Gastroesophageal sphincter (tissue), 4 donors: ENCODE data around the gene ERI2. TPM values are rescaled to one million over a fixed set of nuclear protein-coding genes. Genes with fewer than 3 reads are reported as not detected.

Source experiments
- ATAC-seq: fragments of 150-250 bp; one replicate; pipeline ENCODE4 v1.9.1; 2016; ENCODE audit warnings: mild to moderate bottlenecking, moderate library complexity
- H3K27ac ChIP-seq, 4 donors: fragments of 200-600 bp; sonication (generic) in 3 of 4; 1 replicate in 3 of 4; 2 replicates in 1 of 4; pipeline ENCODE4 v1.5.1; 2016 to 2019
- H3K27me3 ChIP-seq: fragments of 200-600 bp; sonication (generic); one replicate; pipeline ENCODE4 v1.5.1; 2019
- H3K36me3 ChIP-seq, 2 donors: fragments of 200-600 bp; sonication (generic); one replicate each; pipeline ENCODE4 v1.5.1; 2019; ENCODE audit warnings: control low read depth in 1 of 2
- H3K4me1 ChIP-seq, 3 donors: fragments of 200-600 bp; sonication (generic); 1 replicate in 2 of 3; 2 replicates in 1 of 3; pipeline ENCODE4 v1.5.1; 2016 to 2019; ENCODE audit warnings: control low read depth in 2 of 3
- H3K4me3 ChIP-seq, 2 donors: fragments of 200-600 bp; sonication (generic); one replicate each; pipeline ENCODE4 v1.5.1; 2019; ENCODE audit warnings: mild to moderate bottlenecking in 1 of 2, moderate library complexity in 1 of 2
- H3K9me3 ChIP-seq, 3 donors: fragments of 200-600 bp; sonication (generic); one replicate each; pipeline ENCODE4 v1.5.1; 2017 to 2019; ENCODE audit warnings: control low read depth in 2 of 3
- EP300 ChIP-seq: sonication (generic); formaldehyde crosslinking; IDR thresholded peaks from one replicate; pipeline ENCODE4 v1.6.1; 2017; ENCODE audit warnings: antibody characterized with exemption, mild to moderate bottlenecking
- POLR2A ChIP-seq, 2 donors: fragments of 450-650 bp; IDR thresholded peaks; one replicate each; pipeline ENCODE4 v1.6.1; 2017; ENCODE audit warnings: antibody characterized with exemption in 2 of 2, mild to moderate bottlenecking in 2 of 2, moderate library complexity in 1 of 2
- POLR2AphosphoS5 ChIP-seq: sonication (generic); formaldehyde crosslinking; IDR thresholded peaks from one replicate; pipeline ENCODE4 v1.6.1; 2017; ENCODE audit warnings: antibody characterized with exemption
- WGBS, 2 donors: methylation state at CpG; one replicate each; pipeline ENCODE4 v1.1.5; 2018; ENCODE audit warnings: low coverage in 1 of 2; 5-methylcytosine and 5-hydroxymethylcytosine counted together
- total RNA-seq, 4 donors: library from RNA; depleted of rRNA; stranded (reverse); fragments of >200 nt; gene quantifications; one replicate each; pipeline ENCODE4 v1.1.0, GENCODE V29; 2016
- TF ChIP-seq, protein P1 (sequence below), 4 experiments: fragments of 200-600 bp in 2 of 4; fragments of 450-650 bp in 2 of 4; sonication (generic) in 1 of 4; IDR thresholded peaks; one replicate each; pipeline ENCODE4 v1.5.1; 2017 to 2019; ENCODE audit warnings: antibody characterized with exemption in 4 of 4, mild to moderate bottlenecking in 2 of 4, moderate library complexity in 2 of 4

The ERI2 gene
- total RNA-seq, 4 donors from 2014 or later = 7.7 to 21.8 (median 12.2) TPM

GRCh38 chr16:20798364-20798763 is 7.9 kb downstream of the ERI2 start:
- Histone ChIP-seq H3K27me3 (no peaks in the 10 kb centered on the region), H3K4me3 (no peak overlapping the region), H3K36me3 (peaks cover 5 to 41% of the 10 kb centered on the region in 2 donors), H3K27ac (no peak overlapping the region), H3K9me3 (no peaks in the 10 kb centered on the region), H3K4me1 (no peaks in the 10 kb centered on the region)
- TF ChIP-seq POLR2A (IDR thresholded peaks at IDR 0.05) = no peak
- TF ChIP-seq, protein P1, sequence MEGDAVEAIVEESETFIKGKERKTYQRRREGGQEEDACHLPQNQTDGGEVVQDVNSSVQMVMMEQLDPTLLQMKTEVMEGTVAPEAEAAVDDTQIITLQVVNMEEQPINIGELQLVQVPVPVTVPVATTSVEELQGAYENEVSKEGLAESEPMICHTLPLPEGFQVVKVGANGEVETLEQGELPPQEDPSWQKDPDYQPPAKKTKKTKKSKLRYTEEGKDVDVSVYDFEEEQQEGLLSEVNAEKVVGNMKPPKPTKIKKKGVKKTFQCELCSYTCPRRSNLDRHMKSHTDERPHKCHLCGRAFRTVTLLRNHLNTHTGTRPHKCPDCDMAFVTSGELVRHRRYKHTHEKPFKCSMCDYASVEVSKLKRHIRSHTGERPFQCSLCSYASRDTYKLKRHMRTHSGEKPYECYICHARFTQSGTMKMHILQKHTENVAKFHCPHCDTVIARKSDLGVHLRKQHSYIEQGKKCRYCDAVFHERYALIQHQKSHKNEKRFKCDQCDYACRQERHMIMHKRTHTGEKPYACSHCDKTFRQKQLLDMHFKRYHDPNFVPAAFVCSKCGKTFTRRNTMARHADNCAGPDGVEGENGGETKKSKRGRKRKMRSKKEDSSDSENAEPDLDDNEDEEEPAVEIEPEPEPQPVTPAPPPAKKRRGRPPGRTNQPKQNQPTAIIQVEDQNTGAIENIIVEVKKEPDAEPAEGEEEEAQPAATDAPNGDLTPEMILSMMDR (IDR thresholded peaks at IDR 0.05) = no peak
- TF ChIP-seq POLR2AphosphoS5 = no peak
- no peak for TF ChIP-seq EP300
- ATAC-seq = no peak
- WGBS, 2 donors = 63 to 90% methylated on average over 2 of the region's 2 CpGs

DNA sequence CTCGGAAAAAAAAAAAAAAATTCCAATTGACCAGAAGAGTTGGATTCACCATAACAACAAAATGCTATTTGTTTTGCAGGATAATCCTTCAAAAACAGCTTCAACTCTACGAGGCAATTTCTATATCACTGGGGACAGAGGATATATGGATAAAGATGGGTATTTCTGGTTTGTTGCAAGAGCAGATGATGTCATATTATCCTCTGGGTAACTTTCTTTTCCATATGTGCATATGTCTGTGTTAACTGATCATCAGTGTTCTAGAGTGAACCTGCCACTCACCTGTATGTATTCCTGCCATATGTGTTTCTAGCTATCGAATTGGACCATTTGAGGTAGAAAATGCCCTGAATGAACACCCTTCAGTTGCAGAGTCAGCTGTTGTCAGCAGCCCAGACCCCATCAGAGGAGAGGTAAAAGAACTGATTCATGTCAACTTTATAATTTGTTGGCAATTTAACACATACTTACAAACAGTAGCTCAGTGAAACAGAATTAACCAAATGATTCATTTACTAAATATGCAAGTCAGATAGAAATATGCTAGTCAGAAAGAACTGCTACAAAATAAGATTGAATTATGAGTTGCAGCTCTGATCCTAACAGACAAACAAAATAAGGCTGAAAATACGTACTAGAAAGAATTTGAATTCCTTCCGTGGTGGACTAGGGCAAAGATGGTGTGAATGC is 14.2 kb downstream of the ERI2 start:
- WGBS, 2 donors = 69 to 73% methylated on average over 3 of the region's 5 CpGs
- Histone ChIP-seq H3K36me3 (peaks cover 0 to 15% of the 10 kb centered on the region in 2 donors), H3K4me1 (no peaks in the 10 kb centered on the region), H3K27me3 (no peaks in the 10 kb centered on the region), H3K27ac (no peak overlapping the region), H3K9me3 (no peaks in the 10 kb centered on the region), H3K4me3 (no peak overlapping the region)
- TF ChIP-seq POLR2A (IDR thresholded peaks at IDR 0.05) (no peak), POLR2AphosphoS5 (no peak), EP300 (no peak)
- TF ChIP-seq, protein P1 (IDR thresholded peaks at IDR 0.05) = no peak
- ATAC-seq = no peak

DNA sequence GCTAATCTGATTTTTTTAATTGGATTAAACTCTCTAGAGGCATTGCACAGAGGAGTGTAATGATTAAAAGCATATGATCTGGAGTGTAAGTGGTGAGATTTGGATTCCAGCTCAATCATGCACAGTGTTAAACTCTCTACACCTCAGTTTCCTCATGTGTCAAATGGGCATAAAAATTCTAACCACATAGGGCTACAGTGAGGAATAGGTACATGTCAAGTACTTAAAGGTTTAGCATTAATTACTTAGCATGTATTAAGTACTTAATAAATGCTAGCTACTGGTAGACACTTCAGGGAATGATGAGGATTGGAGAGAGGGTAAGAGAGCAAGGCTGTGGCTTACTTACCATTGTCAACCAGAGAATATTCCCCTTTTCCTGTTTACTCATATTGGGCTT is 17.1 kb downstream of the ERI2 start:
- H3K36me3 ChIP-seq = no peaks in the 10 kb centered on the region
- no peaks in the 10 kb centered on the region for H3K9me3 ChIP-seq
- no peak overlapping the region for H3K4me3 ChIP-seq
- TF ChIP-seq POLR2AphosphoS5 (no peak), EP300 (no peak), POLR2A (IDR thresholded peaks at IDR 0.05) (no peak)
- TF ChIP-seq, protein P1 (IDR thresholded peaks at IDR 0.05) = no peak
- H3K27ac ChIP-seq = no peak overlapping the region
- H3K4me1 ChIP-seq = no peaks in the 10 kb centered on the region
- ATAC-seq = no peak
- no peaks in the 10 kb centered on the region for H3K27me3 ChIP-seq

- no peaks in the 10 kb centered on the region for H3K27me3 ChIP-seq
- peaks cover 0 to 11% of the 10 kb centered on the region in 2 donors for H3K36me3 ChIP-seq
- no peak overlapping the region for H3K27ac ChIP-seq
- ATAC-seq = no peak
- no peaks in the 10 kb centered on the region for H3K9me3 ChIP-seq
- no peaks in the 10 kb centered on the region for H3K4me1 ChIP-seq
- no peak overlapping the region for H3K4me3 ChIP-seq
- TF ChIP-seq POLR2AphosphoS5 = no peak
- TF ChIP-seq, protein P1 (IDR thresholded peaks at IDR 0.05) = no peak
- no peak for TF ChIP-seq EP300
- no peak for TF ChIP-seq POLR2A (IDR thresholded peaks at IDR 0.05)
Measured at GRCh38 chr16:20784204-20784603, 22.1 kb downstream of the ERI2 start.

DNA sequence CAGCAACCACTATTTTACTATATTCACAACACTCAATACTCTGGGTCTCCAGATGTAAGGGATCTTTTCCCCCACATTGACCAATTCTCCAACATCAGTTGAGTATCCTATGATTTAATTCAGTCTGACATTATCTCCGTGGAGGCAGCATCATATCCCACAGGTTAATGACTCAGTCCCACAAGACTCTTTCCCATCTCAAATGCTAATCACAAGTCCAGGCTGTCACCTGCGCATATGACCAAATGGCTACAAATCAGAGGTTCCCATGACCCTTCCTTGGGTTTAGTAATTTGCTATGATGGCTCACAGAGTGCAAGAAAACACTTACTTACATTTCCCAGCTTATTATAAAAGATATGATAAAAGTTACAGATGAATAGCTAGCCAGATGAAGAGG is 23.8 kb downstream of the ERI2 start:
- Histone ChIP-seq H3K27me3 (no peaks in the 10 kb centered on the region), H3K4me3 (no peak overlapping the region)
- WGBS, 2 donors = 92% methylated on average over 2 of the region's 2 CpGs; no CpG with 5 or more reads in 1 of the 2 donors

More for the DNA sequence above, 23.8 kb downstream of the ERI2 start:
- Histone ChIP-seq H3K36me3 (peaks cover 0 to 14% of the 10 kb centered on the region in 2 donors), H3K4me1 (no peaks in the 10 kb centered on the region), H3K27ac (no peak overlapping the region), H3K9me3 (no peaks in the 10 kb centered on the region)
- ATAC-seq = no peak
- TF ChIP-seq POLR2AphosphoS5 (no peak), EP300 (no peak), POLR2A (IDR thresholded peaks at IDR 0.05) (no peak)
- TF ChIP-seq, protein P1 (IDR thresholded peaks at IDR 0.05) = no peak
